GM23338 (cell line): Measurements from ENCODE around the gene ESRP2. TPM values are rescaled to one million over a fixed set of nuclear protein-coding genes. Genes with fewer than 3 reads are reported as not detected.

ENCODE experiments used
- ATAC-seq: fragments of 200-7000 bp; cut with Tn5 transposase; 3 replicates; pipeline ENCODE4 v1.9.1; 2020
- DNase-seq: peaks from one replicate; pipeline ENCODE4 v3.0.0-alpha.2; 2015; ENCODE audit warnings: low spot score
- H2AFZ ChIP-seq: fragments of 200-600 bp; sonication (generic); 2 replicates; pipeline ENCODE4 v1.8.0; 2016; ENCODE audit warnings: antibody characterized with exemption, mild to moderate bottlenecking, moderate library complexity
- H3F3A ChIP-seq: fragments of 200-600 bp; sonication (generic); replicated peaks from 2 replicates; pipeline ENCODE4 v1.8.0; 2017; ENCODE audit warnings: antibody characterized with exemption, mixed run types, low read depth
- H3K27ac ChIP-seq: fragments of 200-600 bp; sonication (generic); 2 replicates; pipeline ENCODE4 v1.6.1; 2016; ENCODE audit warnings: low read depth
- H3K27me3 ChIP-seq: fragments of 200-600 bp; sonication (generic); 2 replicates; pipeline ENCODE4 v1.8.0; 2016; ENCODE audit warnings: mild to moderate bottlenecking, mixed run types, moderate library complexity; ENCODE audit not compliant: insufficient read depth
- H3K36me3 ChIP-seq: fragments of 200-600 bp; sonication (generic); 2 replicates; pipeline ENCODE4 v1.8.0; 2016; ENCODE audit warnings: mild to moderate bottlenecking; ENCODE audit not compliant: insufficient read depth
- H3K4me1 ChIP-seq: fragments of 200-600 bp; sonication (generic); 2 replicates; pipeline ENCODE4 v1.8.0; 2016; ENCODE audit warnings: mild to moderate bottlenecking, moderate library complexity; ENCODE audit not compliant: insufficient read depth
- H3K4me2 ChIP-seq: fragments of 200-600 bp; sonication (generic); 2 replicates; pipeline ENCODE4 v1.7.1; 2017; ENCODE audit warnings: mixed run types
- H3K4me3 ChIP-seq: fragments of 200-600 bp; sonication (generic); 2 replicates; pipeline ENCODE4 v1.6.1; 2016; ENCODE audit warnings: mixed run types
- H3K79me2 ChIP-seq: fragments of 200-600 bp; sonication (generic); replicated peaks from 2 replicates; pipeline ENCODE4 v1.8.0; 2017; ENCODE audit warnings: mild to moderate bottlenecking; ENCODE audit not compliant: insufficient read depth
- H3K9me2 ChIP-seq: fragments of 200-600 bp; sonication (generic); 2 replicates; pipeline ENCODE4 v1.8.0; 2017; ENCODE audit not compliant: insufficient read depth
- H4K20me1 ChIP-seq: fragments of 200-600 bp; sonication (generic); replicated peaks from 2 replicates; pipeline ENCODE4 v1.8.0; 2017; ENCODE audit warnings: mild to moderate bottlenecking; ENCODE audit not compliant: insufficient read depth
- H3K27ac Mint-ChIP-seq: 2 replicates; pipeline ENCODE4 v1.8.0; 2020; ENCODE audit warnings: inconsistent platforms, mild to moderate bottlenecking, moderate library complexity, mixed read lengths
- H3K27me3 Mint-ChIP-seq: 3 replicates; pipeline ENCODE4 v1.8.0; 2022; ENCODE audit warnings: low read depth, mild to moderate bottlenecking, moderate library complexity, mixed read lengths, inconsistent platforms; ENCODE audit not compliant: insufficient read depth, poor library complexity
- H3K36me3 Mint-ChIP-seq: 3 replicates; pipeline ENCODE4 v1.8.0; 2021; ENCODE audit warnings: low read depth, mild to moderate bottlenecking, inconsistent platforms, moderate library complexity, mixed read lengths
- H3K4me1 Mint-ChIP-seq: 3 replicates; pipeline ENCODE4 v1.8.0; 2020; ENCODE audit warnings: mild to moderate bottlenecking, inconsistent platforms, mixed read lengths
- H3K4me3 Mint-ChIP-seq: 3 replicates; pipeline ENCODE4 v1.8.0; 2021; ENCODE audit warnings: moderate library complexity, mild to moderate bottlenecking, inconsistent platforms, mixed read lengths
- H3K9me3 Mint-ChIP-seq: 3 replicates; pipeline ENCODE4 v1.8.0; 2020; ENCODE audit warnings: moderate library complexity, mild to moderate bottlenecking, inconsistent platforms, mixed read lengths
- EZH2phosphoT487 ChIP-seq: fragments of 200-600 bp; sonication (generic); IDR thresholded peaks from one replicate; pipeline ENCODE4 v1.8.1; 2018; ENCODE audit warnings: antibody characterized with exemption; ENCODE audit not compliant: unreplicated experiment
- polyA plus RNA-seq: library from polyadenylated mRNA; unstranded; fragments of >200 nt; fragmentation: Nextera tagmentation; extraction: Ambion mirVana; gene quantifications from 2 replicates; pipeline ENCODE4 v1.2.1, GENCODE V29; 2016
- total RNA-seq: library from RNA; depleted of rRNA; stranded (reverse); fragments of >200 nt; shearing (Covaris generic); gene quantifications from 2 replicates; pipeline ENCODE4 v1.2.3, GENCODE V29; 2014
- TF ChIP-seq, protein P1 (sequence below), 2 experiments: fragments of 200-600 bp in 1 of 2; sonication (generic) in 1 of 2; conservative IDR thresholded peaks; 2 replicates each; pipeline versions ENCODE4 v1.5.1 to v1.6.1; 2016 to 2017; ENCODE audit warnings: antibody characterized with exemption in 2 of 2, low read depth in 2 of 2, mild to moderate bottlenecking in 2 of 2, moderate library complexity in 1 of 2
- TF ChIP-seq, protein P2 (sequence below): fragments of 250-450 bp; sonication (Bioruptor Pico); IDR thresholded peaks from 2 replicates; pipeline ENCODE4 v1.5.0; 2020; ENCODE audit warnings: mild to moderate bottlenecking, moderate library complexity

The ESRP2 gene
- total and polyA plus RNA-seq, 2 experiments from 2014 or later: 16.2 to 44.0 TPM

DNA sequence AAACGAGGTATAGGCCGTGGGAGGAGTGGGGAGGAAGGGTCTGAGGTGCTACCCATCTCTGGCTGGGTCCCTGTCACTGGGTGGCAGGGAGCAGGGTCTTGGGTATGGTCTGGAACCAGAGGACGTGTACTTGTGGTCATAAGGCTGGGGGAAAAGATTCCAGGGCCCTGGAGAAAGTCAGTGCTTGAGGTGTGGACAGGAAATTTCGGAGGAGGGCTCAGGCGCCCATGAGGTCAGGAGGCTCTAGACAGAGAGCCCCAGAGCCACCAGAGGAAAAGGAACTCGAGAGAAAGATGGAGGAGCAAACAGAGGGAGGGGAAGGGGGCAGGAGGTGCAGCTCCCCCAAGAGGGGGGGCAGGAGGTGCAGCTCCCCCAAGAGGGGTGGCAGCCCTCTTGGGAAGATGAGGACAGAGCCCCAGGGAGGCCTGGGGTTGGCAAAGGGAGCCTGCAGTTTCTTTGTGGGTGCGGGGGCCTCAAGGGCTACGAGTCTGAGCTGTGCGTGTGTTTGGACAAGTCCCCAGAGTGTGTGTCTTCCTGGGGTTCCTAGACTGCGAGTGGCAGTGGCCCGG lies 27.7 kb upstream of the ESRP2 start:
- Histone ChIP-seq H3K36me3 (no peaks in the 10 kb centered on the region), H4K20me1 (no peaks in the 10 kb centered on the region; the same call in 1 of the 2 replicates), H2AFZ (peak overlapping the region; percentile 94), H3K9me2 (no peaks in the 10 kb centered on the region), H3K4me2 (peak overlapping the region; percentile 76), H3K27ac (no peak overlapping the region), H3K27me3 (peaks cover 8% of the 10 kb centered on the region; the same call in 1 of the 2 replicates), H3K4me1 (peaks cover 14% of the 10 kb centered on the region), H3K4me3 (peak overlapping the region; percentile 81), H3K79me2 (peaks cover 31% of the 10 kb centered on the region), H3F3A (peaks cover 12% of the 10 kb centered on the region)
- ATAC-seq (no peak; the same call in 2 of the 3 replicates), DNase-seq (peak; percentile 14)
- H3K4me3 Mint-ChIP-seq: peak overlapping the region; percentile 92
- peaks cover 22% of the 10 kb centered on the region for H3K4me1 Mint-ChIP-seq
- no peak for TF ChIP-seq EZH2phosphoT487
- TF ChIP-seq, protein P1, sequence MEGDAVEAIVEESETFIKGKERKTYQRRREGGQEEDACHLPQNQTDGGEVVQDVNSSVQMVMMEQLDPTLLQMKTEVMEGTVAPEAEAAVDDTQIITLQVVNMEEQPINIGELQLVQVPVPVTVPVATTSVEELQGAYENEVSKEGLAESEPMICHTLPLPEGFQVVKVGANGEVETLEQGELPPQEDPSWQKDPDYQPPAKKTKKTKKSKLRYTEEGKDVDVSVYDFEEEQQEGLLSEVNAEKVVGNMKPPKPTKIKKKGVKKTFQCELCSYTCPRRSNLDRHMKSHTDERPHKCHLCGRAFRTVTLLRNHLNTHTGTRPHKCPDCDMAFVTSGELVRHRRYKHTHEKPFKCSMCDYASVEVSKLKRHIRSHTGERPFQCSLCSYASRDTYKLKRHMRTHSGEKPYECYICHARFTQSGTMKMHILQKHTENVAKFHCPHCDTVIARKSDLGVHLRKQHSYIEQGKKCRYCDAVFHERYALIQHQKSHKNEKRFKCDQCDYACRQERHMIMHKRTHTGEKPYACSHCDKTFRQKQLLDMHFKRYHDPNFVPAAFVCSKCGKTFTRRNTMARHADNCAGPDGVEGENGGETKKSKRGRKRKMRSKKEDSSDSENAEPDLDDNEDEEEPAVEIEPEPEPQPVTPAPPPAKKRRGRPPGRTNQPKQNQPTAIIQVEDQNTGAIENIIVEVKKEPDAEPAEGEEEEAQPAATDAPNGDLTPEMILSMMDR (conservative IDR thresholded peaks at IDR 0.05; ENCODE audit: low read depth in 2 of 2): peak in 1 of 2 experiments; percentile 73; a peak in 2 of 4 replicates
- TF ChIP-seq, protein P2, sequence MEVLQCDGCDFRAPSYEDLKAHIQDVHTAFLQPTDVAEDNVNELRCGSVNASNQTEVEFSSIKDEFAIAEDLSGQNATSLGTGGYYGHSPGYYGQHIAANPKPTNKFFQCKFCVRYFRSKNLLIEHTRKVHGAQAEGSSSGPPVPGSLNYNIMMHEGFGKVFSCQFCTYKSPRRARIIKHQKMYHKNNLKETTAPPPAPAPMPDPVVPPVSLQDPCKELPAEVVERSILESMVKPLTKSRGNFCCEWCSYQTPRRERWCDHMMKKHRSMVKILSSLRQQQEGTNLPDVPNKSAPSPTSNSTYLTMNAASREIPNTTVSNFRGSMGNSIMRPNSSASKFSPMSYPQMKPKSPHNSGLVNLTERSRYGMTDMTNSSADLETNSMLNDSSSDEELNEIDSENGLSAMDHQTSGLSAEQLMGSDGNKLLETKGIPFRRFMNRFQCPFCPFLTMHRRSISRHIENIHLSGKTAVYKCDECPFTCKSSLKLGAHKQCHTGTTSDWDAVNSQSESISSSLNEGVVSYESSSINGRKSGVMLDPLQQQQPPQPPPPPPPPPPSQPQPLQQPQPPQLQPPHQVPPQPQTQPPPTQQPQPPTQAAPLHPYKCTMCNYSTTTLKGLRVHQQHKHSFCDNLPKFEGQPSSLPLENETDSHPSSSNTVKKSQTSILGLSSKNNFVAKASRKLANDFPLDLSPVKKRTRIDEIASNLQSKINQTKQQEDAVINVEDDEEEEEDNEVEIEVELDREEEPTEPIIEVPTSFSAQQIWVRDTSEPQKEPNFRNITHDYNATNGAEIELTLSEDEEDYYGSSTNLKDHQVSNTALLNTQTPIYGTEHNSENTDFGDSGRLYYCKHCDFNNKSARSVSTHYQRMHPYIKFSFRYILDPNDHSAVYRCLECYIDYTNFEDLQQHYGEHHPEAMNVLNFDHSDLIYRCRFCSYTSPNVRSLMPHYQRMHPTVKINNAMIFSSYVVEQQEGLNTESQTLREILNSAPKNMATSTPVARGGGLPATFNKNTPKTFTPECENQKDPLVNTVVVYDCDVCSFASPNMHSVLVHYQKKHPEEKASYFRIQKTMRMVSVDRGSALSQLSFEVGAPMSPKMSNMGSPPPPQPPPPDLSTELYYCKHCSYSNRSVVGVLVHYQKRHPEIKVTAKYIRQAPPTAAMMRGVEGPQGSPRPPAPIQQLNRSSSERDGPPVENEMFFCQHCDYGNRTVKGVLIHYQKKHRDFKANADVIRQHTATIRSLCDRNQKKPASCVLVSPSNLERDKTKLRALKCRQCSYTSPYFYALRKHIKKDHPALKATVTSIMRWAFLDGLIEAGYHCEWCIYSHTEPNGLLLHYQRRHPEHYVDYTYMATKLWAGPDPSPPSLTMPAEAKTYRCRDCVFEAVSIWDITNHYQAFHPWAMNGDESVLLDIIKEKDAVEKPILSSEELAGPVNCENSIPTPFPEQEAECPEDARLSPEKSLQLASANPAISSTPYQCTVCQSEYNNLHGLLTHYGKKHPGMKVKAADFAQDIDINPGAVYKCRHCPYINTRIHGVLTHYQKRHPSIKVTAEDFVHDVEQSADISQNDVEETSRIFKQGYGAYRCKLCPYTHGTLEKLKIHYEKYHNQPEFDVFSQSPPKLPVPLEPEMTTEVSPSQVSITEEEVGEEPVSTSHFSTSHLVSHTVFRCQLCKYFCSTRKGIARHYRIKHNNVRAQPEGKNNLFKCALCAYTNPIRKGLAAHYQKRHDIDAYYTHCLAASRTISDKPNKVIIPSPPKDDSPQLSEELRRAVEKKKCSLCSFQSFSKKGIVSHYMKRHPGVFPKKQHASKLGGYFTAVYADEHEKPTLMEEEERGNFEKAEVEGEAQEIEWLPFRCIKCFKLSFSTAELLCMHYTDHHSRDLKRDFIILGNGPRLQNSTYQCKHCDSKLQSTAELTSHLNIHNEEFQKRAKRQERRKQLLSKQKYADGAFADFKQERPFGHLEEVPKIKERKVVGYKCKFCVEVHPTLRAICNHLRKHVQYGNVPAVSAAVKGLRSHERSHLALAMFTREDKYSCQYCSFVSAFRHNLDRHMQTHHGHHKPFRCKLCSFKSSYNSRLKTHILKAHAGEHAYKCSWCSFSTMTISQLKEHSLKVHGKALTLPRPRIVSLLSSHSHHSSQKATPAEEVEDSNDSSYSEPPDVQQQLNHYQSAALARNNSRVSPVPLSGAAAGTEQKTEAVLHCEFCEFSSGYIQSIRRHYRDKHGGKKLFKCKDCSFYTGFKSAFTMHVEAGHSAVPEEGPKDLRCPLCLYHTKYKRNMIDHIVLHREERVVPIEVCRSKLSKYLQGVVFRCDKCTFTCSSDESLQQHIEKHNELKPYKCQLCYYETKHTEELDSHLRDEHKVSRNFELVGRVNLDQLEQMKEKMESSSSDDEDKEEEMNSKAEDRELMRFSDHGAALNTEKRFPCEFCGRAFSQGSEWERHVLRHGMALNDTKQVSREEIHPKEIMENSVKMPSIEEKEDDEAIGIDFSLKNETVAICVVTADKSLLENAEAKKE (CRISPR knock-in tag): no peak
- peaks cover 29% of the 10 kb centered on the region for H3K27me3 Mint-ChIP-seq
- no peaks in the 10 kb centered on the region; the same call in 2 of the 3 replicates for H3K9me3 Mint-ChIP-seq
- peak overlapping the region; percentile 78; the same call in 1 of the 2 replicates for H3K27ac Mint-ChIP-seq
- no peaks in the 10 kb centered on the region; the same call in 2 of the 3 replicates for H3K36me3 Mint-ChIP-seq
